ENCODE results near the gene GPC6.

DNA sequence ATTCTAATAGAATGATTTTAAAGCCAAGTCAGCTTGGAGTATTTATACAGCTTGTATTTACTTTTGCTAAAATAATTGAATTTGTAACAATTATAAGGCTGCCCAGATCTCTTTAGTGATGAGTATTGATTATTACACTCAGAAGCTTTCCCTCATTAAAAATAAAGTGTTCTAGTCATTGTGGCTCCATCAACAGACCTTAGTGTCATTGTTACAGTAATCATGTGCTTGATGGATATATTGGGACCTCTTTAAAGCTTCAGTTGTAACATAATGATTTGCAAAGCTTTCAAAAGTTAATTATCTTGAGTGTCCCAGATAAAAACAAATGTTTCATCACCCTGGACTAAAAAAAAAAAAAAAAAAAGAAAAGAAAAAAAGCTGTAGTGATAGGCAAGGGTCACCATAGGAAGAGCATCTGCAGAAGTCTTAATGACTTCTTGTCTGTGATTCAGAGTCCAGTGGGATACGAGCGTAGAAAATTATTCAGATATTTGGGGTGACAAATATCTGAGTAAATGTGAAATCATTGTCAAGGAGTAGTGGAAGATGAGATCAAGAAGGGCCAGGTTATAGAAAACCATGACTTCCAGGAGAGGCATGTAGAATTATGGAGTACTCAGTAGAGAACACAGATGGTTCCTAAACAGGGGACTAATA lies 883.2 kb downstream of the GPC6 start:
- TF ChIP-seq, protein P1, sequence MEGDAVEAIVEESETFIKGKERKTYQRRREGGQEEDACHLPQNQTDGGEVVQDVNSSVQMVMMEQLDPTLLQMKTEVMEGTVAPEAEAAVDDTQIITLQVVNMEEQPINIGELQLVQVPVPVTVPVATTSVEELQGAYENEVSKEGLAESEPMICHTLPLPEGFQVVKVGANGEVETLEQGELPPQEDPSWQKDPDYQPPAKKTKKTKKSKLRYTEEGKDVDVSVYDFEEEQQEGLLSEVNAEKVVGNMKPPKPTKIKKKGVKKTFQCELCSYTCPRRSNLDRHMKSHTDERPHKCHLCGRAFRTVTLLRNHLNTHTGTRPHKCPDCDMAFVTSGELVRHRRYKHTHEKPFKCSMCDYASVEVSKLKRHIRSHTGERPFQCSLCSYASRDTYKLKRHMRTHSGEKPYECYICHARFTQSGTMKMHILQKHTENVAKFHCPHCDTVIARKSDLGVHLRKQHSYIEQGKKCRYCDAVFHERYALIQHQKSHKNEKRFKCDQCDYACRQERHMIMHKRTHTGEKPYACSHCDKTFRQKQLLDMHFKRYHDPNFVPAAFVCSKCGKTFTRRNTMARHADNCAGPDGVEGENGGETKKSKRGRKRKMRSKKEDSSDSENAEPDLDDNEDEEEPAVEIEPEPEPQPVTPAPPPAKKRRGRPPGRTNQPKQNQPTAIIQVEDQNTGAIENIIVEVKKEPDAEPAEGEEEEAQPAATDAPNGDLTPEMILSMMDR (conservative IDR thresholded peaks at IDR 0.05; ENCODE audit: low read length), result no peak
- no peak for TF ChIP-seq EZH2phosphoT487 (IDR thresholded peaks at IDR 0.05; ENCODE audit: borderline replicate concordance, low read depth, low read length)

Measured in OCI-LY7 (cell line).